ENCODE data around the gene CHCHD3.

DNA sequence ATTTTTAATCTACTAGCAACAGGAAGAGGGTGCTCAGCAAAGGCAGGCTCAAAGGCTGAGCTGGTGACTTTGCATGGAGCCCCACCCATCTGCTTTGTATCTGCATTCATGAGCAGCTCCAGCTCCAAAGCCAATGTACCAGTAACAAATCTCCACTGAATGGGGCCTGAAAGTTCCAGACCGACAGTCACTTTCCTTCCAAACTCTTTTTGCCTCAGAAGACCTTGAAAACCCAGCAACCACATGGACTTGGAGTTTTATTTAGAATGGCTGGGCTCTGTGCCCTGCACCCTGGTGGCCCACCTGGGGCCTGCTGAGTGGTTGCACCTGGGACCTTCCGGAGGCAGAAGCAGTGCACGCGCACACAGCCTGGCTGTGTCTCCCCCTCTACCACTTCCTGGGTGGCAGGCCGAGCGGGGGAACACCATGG is 310.6 kb downstream of the CHCHD3 start:
- TF ChIP-seq POLR2A (IDR thresholded peaks at IDR 0.05) = no peak
- TF ChIP-seq, protein P1, sequence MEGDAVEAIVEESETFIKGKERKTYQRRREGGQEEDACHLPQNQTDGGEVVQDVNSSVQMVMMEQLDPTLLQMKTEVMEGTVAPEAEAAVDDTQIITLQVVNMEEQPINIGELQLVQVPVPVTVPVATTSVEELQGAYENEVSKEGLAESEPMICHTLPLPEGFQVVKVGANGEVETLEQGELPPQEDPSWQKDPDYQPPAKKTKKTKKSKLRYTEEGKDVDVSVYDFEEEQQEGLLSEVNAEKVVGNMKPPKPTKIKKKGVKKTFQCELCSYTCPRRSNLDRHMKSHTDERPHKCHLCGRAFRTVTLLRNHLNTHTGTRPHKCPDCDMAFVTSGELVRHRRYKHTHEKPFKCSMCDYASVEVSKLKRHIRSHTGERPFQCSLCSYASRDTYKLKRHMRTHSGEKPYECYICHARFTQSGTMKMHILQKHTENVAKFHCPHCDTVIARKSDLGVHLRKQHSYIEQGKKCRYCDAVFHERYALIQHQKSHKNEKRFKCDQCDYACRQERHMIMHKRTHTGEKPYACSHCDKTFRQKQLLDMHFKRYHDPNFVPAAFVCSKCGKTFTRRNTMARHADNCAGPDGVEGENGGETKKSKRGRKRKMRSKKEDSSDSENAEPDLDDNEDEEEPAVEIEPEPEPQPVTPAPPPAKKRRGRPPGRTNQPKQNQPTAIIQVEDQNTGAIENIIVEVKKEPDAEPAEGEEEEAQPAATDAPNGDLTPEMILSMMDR (IDR thresholded peaks at IDR 0.05) = no peak

All from lower leg skin (tissue), 3 donors.